ENCODE measurements around the gene SOX12.

SOX12 gene

GRCh38 chr20:313948-314347, 11.4 kb upstream of the SOX12 start:
- no peaks in the 10 kb centered on the region for H3K36me3 ChIP-seq (replicated peaks; ENCODE audit: insufficient read depth, low read length)
- no peak overlapping the region for H3K9ac ChIP-seq (ENCODE audit: low read length)
- DNase-seq = no peak
- no peak overlapping the region for H3K4me3 ChIP-seq (ENCODE audit: low read length)
- H4K20me1 ChIP-seq (ENCODE audit: insufficient read depth, low read length) = no peaks in the 10 kb centered on the region
- peaks cover 3% of the 10 kb centered on the region; the same call in 1 of the 2 replicates for H3K4me1 ChIP-seq (ENCODE audit: low read length)
- no peaks in the 10 kb centered on the region for H3K79me2 ChIP-seq (ENCODE audit: low read length)
- no peak overlapping the region for H3K4me2 ChIP-seq (ENCODE audit: low read depth, low read length)
- no peaks in the 10 kb centered on the region for H3K9me2 ChIP-seq (replicated peaks; ENCODE audit: insufficient read depth, low read length)
- H3K27ac ChIP-seq (ENCODE audit: low read length) = no peak overlapping the region
- no peaks in the 10 kb centered on the region for H3K9me3 ChIP-seq (replicated peaks; ENCODE audit: insufficient read depth, low read length)
- no peaks in the 10 kb centered on the region for H3K27me3 ChIP-seq (replicated peaks; ENCODE audit: insufficient read depth, low read length)
- 0 out of 2 replicates have a peak, but pooled peaks cover 5% of the 10 kb centered on the region for H3F3A ChIP-seq (ENCODE audit: insufficient read depth, low read length)
- TF ChIP-seq EZH2phosphoT487 (IDR thresholded peaks at IDR 0.05; ENCODE audit: low read length) (no peak), EZH2 (optimal IDR thresholded peaks at IDR 0.05; ENCODE audit: low read depth, low read length) (no peak)
- H2AFZ ChIP-seq (ENCODE audit: low read length) = no peak overlapping the region

GRCh38 chr20:316316-317068, 8.9 kb upstream of the SOX12 start:
- no peak overlapping the region for H3K4me3 ChIP-seq (ENCODE audit: low read length)
- H3K36me3 ChIP-seq (replicated peaks; ENCODE audit: insufficient read depth, low read length) = no peaks in the 10 kb centered on the region
- no peak overlapping the region for H2AFZ ChIP-seq (ENCODE audit: low read length)
- no peak for TF ChIP-seq EZH2 (optimal IDR thresholded peaks at IDR 0.05; ENCODE audit: low read depth, low read length)
- no peak for TF ChIP-seq CTCF (IDR thresholded peaks at IDR 0.05; ENCODE audit: low read length)
- no peak for TF ChIP-seq EZH2phosphoT487 (IDR thresholded peaks at IDR 0.05; ENCODE audit: low read length)
- no peaks in the 10 kb centered on the region for H3K27me3 ChIP-seq (replicated peaks; ENCODE audit: insufficient read depth, low read length)
- no peak overlapping the region for H3K4me2 ChIP-seq (ENCODE audit: low read depth, low read length)
- H4K20me1 ChIP-seq (ENCODE audit: insufficient read depth, low read length) = no peaks in the 10 kb centered on the region
- no peak for DNase-seq
- H3K9me2 ChIP-seq (replicated peaks; ENCODE audit: insufficient read depth, low read length) = no peaks in the 10 kb centered on the region
- no peaks in the 10 kb centered on the region for H3K79me2 ChIP-seq (ENCODE audit: low read length)
- no peaks in the 10 kb centered on the region for H3K9me3 ChIP-seq (replicated peaks; ENCODE audit: insufficient read depth, low read length)
- no peak overlapping the region for H3K27ac ChIP-seq (ENCODE audit: low read length)
- no peak overlapping the region for H3K9ac ChIP-seq (ENCODE audit: low read length)
- no peaks in the 10 kb centered on the region for H3F3A ChIP-seq (ENCODE audit: insufficient read depth, low read length)
- no peaks in the 10 kb centered on the region for H3K4me1 ChIP-seq (ENCODE audit: low read length)

GRCh38 chr20:324177-325044, 941 bp upstream of the SOX12 start:
- Histone ChIP-seq H3K9me3 (replicated peaks; ENCODE audit: insufficient read depth, low read length) (no peaks in the 10 kb centered on the region), H3K27me3 (replicated peaks; ENCODE audit: insufficient read depth, low read length) (no peaks in the 10 kb centered on the region), H2AFZ (ENCODE audit: low read length) (peak overlapping the region; percentile 84), H3K36me3 (replicated peaks; ENCODE audit: insufficient read depth, low read length) (no peaks in the 10 kb centered on the region), H4K20me1 (ENCODE audit: insufficient read depth, low read length) (no peaks in the 10 kb centered on the region), H3K27ac (ENCODE audit: low read length) (peak overlapping the region; percentile 90), H3K79me2 (ENCODE audit: low read length) (peaks cover 10% of the 10 kb centered on the region; the same call in 1 of the 2 replicates), H3K9ac (ENCODE audit: low read length) (peak overlapping the region; percentile 82), H3K4me1 (ENCODE audit: low read length) (no peaks in the 10 kb centered on the region; the same call in 1 of the 2 replicates), H3K4me2 (ENCODE audit: low read depth, low read length) (peak overlapping the region; percentile 100), H3F3A (ENCODE audit: insufficient read depth, low read length) (peaks cover 15% of the 10 kb centered on the region), H3K4me3 (ENCODE audit: low read length) (peak overlapping the region; percentile 87), H3K9me2 (replicated peaks; ENCODE audit: insufficient read depth, low read length) (no peaks in the 10 kb centered on the region)
- TF ChIP-seq CTCF (IDR thresholded peaks at IDR 0.05; ENCODE audit: low read length) (peak; percentile 31), EZH2 (optimal IDR thresholded peaks at IDR 0.05; ENCODE audit: low read depth, low read length) (no peak)
- DNase-seq = peak; percentile 91

Measured in MM.1S (cell line).